A673 (cell line): ENCODE data around the gene PLXNB3. TPM values are rescaled to one million over a fixed set of nuclear protein-coding genes. Genes with fewer than 3 reads are reported as not detected.

Source experiments
- BruUV-seq: library from RNA; stranded (reverse); fragments of 400-500 nt; replicated peaks from 2 replicates; lab custom pipeline; 2021; lab: Mats Ljungman, UMichigan
- CTCF ChIA-PET: fragments of 300-600 bp; sonication (Branson Sonifier 250); formaldehyde crosslinking; loops from one replicate; lab custom pipeline; 2022; ENCODE audit warnings: antibody characterized with exemption; lab: Charles Lee
- POLR2A ChIA-PET: fragments of 300-600 bp; sonication (Branson Sonifier 250); formaldehyde crosslinking; loops from one replicate; lab custom pipeline; 2022; ENCODE audit warnings: antibody characterized with exemption; ENCODE audit not compliant: low non-redundant PET; lab: Charles Lee
- DNase-seq: peaks from one replicate; pipeline ENCODE4 v3.0.0-alpha.2; 2015; ENCODE audit warnings: low spot score
- H3K27ac ChIP-seq: fragments of 200-600 bp; sonication (generic); 2 replicates; pipeline ENCODE4 v1.5.1; 2016; ENCODE audit warnings: mixed run types, low read depth, mild to moderate bottlenecking, mixed read lengths, antibody characterized with exemption, low read length; ENCODE audit not compliant: poor library complexity, severe bottlenecking
- H3K27me3 ChIP-seq: fragments of 200-600 bp; sonication (generic); replicated peaks from 2 replicates; pipeline ENCODE4 v1.6.1; 2017; ENCODE audit warnings: mixed run types, low read depth, mild to moderate bottlenecking, mixed read lengths, antibody characterized with exemption, low read length; ENCODE audit not compliant: insufficient read depth, poor library complexity
- H3K36me3 ChIP-seq: fragments of 200-600 bp; sonication (generic); 2 replicates; pipeline ENCODE4 v1.6.1; 2016; ENCODE audit warnings: mixed run types, mild to moderate bottlenecking, mixed read lengths, antibody characterized with exemption, low read length; ENCODE audit not compliant: insufficient read depth, poor library complexity, severe bottlenecking
- H3K4me1 ChIP-seq: fragments of 200-600 bp; sonication (generic); 2 replicates; pipeline ENCODE4 v1.6.1; 2017; ENCODE audit warnings: mixed run types, mild to moderate bottlenecking, mixed read lengths, antibody characterized with exemption, low read length; ENCODE audit not compliant: insufficient read depth, poor library complexity, severe bottlenecking
- H3K4me3 ChIP-seq: fragments of 200-600 bp; sonication (generic); 2 replicates; pipeline ENCODE4 v1.5.1; 2016; ENCODE audit warnings: low read depth, mixed run types, mild to moderate bottlenecking, mixed read lengths, low read length; ENCODE audit not compliant: poor library complexity, severe bottlenecking
- H3K9me3 ChIP-seq: fragments of 200-600 bp; sonication (generic); 2 replicates; pipeline ENCODE4 v1.6.1; 2016; ENCODE audit warnings: mixed run types, low read depth, mild to moderate bottlenecking, mixed read lengths, antibody characterized with exemption, low read length; ENCODE audit not compliant: poor library complexity, severe bottlenecking
- EZH2 ChIP-seq: fragments of 200-600 bp; sonication (generic); IDR thresholded peaks from 2 replicates; pipeline ENCODE4 v1.6.1; 2017; ENCODE audit warnings: borderline replicate concordance, low read depth, mild to moderate bottlenecking, mixed read lengths, antibody characterized with exemption, low read length; ENCODE audit not compliant: poor library complexity, severe bottlenecking
- intact Hi-C: fragments of 100-400 bp; cut with micrococcal nuclease; formaldehyde crosslinking; loops from one replicate; pipeline ENCODE4 v1.10.0; 2022; ENCODE audit not compliant: unreplicated experiment
- total RNA-seq: library from RNA; stranded (reverse); gene quantifications from 2 replicates; pipeline ENCODE4 v1.2.3, GENCODE V29; 2021
- TF ChIP-seq, protein P1 (sequence below): fragments of 300-800, 200-600 bp; sonication (generic); conservative IDR thresholded peaks from 2 replicates; pipeline ENCODE4 v1.5.1; 2017; ENCODE audit warnings: low read depth, mild to moderate bottlenecking, antibody characterized with exemption, low read length, moderate library complexity, mixed read lengths

The PLXNB3 gene
- total RNA-seq, 1 experiment from 2014 or later, result not detected

DNA sequence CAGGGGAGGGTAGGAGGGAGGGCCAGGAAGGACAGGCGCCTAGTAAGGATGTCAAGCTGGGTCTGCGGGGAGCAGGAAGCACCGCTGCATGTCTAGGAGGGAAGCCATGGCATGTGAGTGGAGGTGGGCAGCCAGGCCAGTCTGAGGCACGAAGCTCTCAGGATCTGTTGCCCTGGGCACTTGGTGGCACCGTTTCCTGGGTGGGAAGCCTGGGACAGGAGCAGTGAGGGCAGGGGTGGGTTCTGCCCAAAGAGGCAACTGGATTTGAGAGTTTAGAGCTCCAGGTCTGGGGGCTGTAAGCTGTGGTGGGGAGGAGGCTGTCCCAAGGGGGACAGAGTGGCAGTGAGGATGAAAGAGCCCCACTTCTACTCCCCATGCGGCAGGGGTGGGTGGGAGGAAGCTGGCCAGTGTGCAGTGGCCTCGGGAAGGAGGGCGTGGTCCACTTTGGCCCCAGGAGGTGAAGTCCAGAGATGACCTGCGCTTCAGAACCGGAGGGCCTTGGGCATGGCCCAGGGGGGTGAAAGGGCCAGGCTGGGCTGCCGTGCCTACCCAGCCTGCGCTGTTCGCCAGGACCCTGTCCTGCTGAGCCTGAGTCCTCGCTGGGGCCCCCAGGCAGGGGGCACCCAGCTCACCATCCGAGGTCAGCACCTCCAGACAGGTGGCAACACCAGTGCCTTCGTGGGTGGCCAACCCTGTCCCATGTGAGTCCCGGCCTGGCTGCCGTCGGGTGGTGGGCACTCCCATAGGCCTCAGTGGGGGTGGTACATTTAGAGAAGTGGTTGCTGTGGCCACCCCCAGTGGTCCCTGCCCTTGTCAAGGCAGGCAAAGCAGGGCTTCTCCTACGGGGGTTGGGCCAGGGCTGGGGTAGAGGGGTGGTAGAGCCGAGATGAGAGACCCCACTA is 8.5 kb downstream of the PLXNB3 start:
- no TSS peak for BruUV-seq
- H3K4me1 ChIP-seq, result no peaks in the 10 kb centered on the region
- no peak overlapping the region for H3K4me3 ChIP-seq
- TF ChIP-seq EZH2, result no peak
- TF ChIP-seq, protein P1, sequence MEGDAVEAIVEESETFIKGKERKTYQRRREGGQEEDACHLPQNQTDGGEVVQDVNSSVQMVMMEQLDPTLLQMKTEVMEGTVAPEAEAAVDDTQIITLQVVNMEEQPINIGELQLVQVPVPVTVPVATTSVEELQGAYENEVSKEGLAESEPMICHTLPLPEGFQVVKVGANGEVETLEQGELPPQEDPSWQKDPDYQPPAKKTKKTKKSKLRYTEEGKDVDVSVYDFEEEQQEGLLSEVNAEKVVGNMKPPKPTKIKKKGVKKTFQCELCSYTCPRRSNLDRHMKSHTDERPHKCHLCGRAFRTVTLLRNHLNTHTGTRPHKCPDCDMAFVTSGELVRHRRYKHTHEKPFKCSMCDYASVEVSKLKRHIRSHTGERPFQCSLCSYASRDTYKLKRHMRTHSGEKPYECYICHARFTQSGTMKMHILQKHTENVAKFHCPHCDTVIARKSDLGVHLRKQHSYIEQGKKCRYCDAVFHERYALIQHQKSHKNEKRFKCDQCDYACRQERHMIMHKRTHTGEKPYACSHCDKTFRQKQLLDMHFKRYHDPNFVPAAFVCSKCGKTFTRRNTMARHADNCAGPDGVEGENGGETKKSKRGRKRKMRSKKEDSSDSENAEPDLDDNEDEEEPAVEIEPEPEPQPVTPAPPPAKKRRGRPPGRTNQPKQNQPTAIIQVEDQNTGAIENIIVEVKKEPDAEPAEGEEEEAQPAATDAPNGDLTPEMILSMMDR, result no peak
- no peak overlapping the region for H3K27ac ChIP-seq
- H3K36me3 ChIP-seq, result no peaks in the 10 kb centered on the region
- intact Hi-C loops, result no loop called here
- ChIA-PET CTCF (no interaction called here), POLR2A (interaction anchor here (0.6 kb wide), 1 partner anchor 175 kb away, joined by 4 read pairs; no protein-coding TSS in a partner anchor)
- no peaks in the 10 kb centered on the region for H3K27me3 ChIP-seq
- H3K9me3 ChIP-seq, result no peaks in the 10 kb centered on the region
- DNase-seq, result no peak

DNA sequence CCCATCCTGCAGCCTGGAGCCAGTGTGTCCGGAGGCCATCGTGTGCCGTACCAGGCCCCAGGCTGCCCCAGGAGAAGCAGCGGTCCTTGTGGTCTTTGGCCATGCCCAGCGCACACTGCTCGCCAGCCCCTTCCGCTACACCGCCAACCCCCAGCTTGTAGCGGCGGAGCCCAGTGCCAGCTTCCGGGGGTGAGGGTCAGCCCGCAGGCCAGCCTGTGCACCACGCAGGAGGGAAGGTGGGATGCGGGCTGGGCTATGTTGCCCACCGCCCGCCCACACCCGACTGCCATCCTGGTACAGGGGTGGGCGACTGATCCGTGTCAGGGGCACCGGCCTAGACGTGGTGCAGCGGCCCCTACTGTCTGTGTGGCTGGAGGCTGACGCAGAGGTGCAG is 9.2 kb downstream of the PLXNB3 start:
- Histone ChIP-seq H3K4me1 (no peaks in the 10 kb centered on the region), H3K9me3 (no peaks in the 10 kb centered on the region), H3K27me3 (no peaks in the 10 kb centered on the region), H3K36me3 (no peaks in the 10 kb centered on the region), H3K4me3 (no peak overlapping the region), H3K27ac (no peak overlapping the region)
- ChIA-PET POLR2A (no interaction called here), CTCF (no interaction called here)
- TF ChIP-seq, protein P1, result no peak
- TF ChIP-seq EZH2, result no peak
- no peak for DNase-seq
- intact Hi-C loops, result no loop called here
- BruUV-seq, result no TSS peak

DNA sequence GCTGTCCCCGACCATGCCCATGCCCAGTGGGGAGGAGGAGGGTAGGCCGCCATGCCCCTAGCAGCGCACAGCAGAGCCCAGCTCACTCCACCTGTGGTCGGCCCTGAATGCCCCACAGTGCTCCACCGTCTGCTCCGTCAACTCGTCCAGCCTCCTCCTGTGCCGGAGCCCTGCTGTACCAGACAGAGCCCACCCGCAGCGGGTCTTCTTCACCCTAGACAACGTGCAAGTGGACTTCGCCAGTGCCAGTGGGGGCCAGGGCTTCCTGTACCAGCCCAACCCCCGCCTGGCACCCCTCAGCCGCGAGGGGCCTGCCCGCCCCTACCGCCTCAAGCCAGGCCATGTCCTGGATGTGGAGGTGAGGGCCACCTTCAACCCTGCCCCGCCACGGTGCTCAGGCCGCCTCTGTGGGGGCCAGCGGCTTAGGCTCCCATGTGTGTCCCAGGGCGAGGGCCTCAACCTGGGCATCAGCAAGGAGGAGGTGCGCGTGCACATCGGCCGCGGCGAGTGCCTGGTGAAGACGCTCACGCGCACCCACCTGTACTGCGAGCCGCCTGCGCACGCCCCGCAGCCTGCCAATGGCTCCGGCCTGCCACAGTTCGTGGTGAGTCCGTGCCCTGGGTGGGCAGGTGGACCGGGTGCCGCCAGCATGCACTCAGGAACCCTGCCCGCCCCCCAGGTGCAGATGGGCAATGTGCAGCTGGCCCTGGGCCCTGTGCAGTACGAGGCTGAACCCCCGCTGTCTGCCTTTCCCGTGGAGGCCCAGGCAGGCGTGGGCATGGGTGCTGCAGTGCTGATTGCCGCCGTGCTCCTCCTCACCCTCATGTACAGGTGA is 9.9 kb downstream of the PLXNB3 start:
- no peak for TF ChIP-seq EZH2
- TF ChIP-seq, protein P1, result no peak
- Histone ChIP-seq H3K27ac (no peak overlapping the region), H3K36me3 (no peaks in the 10 kb centered on the region), H3K4me3 (no peak overlapping the region), H3K9me3 (no peaks in the 10 kb centered on the region), H3K27me3 (no peaks in the 10 kb centered on the region), H3K4me1 (no peaks in the 10 kb centered on the region)
- POLR2A ChIA-PET, result no interaction called here
- CTCF ChIA-PET, result no interaction called here
- intact Hi-C loops, result no loop called here
- BruUV-seq, result no TSS peak
- no peak for DNase-seq
